GM21723 (cell line): ENCODE measurements around the gene DTNA.

Experiments used
- ATAC-seq: cut with Tn5 transposase; IDR thresholded peaks from one replicate; pipeline ENCODE4 v1.9.1; 2021; ENCODE audit warnings: mild to moderate bottlenecking, moderate library complexity; ENCODE audit not compliant: unreplicated experiment

DTNA gene

DNA sequence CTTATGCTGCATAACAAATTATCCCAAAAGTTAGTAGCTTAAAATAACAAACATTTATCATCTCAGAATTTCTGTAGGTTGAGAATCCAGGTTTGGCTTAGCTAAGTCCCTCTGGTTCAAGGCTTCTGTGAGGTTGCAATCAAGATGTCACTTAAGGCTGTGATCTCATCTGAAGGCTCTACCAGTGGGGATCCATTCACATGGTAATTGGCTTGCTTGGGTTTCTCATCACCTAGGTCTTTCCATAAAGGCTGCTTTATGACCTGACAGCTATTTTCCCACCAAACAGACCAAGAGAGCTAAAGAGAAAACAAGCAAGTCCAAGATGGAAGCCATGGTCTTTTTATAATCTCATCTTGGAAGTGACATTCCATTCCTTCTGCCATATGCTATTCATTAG is 137.3 kb downstream of the DTNA start:
- ATAC-seq = no peak

GRCh38 chr18:34848156-34848555 is 138.1 kb downstream of the DTNA start:
- ATAC-seq = no peak

DNA sequence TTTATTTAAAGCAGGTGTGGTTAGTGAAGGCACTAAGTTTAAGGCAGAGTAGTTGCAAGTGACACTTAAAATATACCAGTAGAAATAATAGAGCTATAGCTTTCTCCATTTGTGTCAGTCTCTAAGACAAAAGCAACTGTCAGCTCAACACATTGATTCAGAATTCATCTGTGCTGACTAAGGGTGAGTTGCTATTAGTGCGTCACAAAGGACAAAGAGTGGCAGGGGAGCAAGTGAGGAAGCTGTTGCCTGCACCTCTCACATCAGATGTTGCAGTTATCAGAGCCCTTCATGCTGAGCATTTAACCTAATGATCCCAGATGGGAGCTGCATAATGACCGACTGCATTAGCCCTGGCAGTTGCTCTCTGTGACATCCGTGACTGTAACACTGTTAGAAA is 138.6 kb downstream of the DTNA start:
- no peak for ATAC-seq

DNA sequence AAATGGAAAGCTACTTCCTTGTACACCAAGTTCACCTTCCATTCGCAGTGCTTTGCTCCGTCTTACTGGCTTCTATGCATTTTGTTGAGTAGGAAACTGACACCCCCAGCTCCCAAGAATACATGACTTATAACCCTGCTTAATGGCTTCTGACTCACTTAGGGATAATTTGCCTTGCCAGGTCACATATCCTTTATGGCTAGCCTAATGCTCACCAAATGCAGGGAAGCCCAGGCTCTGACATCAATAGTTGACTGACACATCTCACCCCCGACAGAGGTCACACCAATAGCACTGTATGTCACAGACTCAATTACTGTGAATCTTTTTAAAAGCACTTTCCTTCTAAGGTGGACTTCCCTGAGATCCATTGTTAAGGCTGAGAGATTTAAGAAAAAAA is 147.2 kb downstream of the DTNA start:
- no peak for ATAC-seq

DNA sequence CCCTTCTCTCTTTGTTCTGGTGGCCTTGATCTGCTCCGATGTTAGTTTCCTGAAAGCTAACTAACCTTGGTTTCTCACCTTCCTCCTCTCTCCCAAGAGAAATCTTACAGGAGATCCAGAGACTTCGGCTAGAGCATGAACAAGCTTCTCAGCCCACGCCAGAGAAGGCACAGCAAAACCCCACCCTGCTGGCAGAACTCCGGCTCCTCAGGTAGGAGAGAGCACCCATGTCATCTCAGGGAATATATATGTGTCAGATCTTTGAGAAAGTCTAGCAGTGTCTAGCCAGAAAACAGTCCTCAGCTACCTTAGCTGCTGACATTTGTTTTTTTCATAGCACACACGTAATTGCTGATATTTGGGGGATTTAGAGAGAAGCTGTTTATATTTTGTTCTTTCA is 148.1 kb downstream of the DTNA start:
- ATAC-seq = no peak

- no peak for ATAC-seq
Observed at GRCh38 chr18:34859496-34859895, 149.4 kb downstream of the DTNA start.

- ATAC-seq = no peak
Observed at GRCh38 chr18:34862561-34862960, 152.5 kb downstream of the DTNA start.

DNA sequence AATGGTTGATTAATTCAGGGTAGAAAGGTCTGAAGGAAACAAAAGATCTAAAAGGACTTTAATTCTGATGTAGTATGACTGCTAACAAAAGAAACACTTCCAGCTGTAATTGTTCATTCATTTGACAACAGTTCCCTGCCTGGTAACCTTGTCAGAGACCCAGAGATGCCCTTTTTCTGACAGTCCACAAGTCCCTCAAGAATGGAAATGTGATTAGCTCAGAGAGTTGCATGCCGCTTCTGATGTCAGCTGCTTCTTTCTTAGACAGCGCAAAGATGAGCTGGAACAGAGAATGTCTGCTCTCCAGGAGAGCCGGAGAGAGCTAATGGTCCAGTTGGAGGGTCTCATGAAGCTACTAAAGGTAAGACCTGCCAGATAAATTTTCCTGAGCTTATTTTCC is 153.6 kb downstream of the DTNA start:
- no peak for ATAC-seq

DNA sequence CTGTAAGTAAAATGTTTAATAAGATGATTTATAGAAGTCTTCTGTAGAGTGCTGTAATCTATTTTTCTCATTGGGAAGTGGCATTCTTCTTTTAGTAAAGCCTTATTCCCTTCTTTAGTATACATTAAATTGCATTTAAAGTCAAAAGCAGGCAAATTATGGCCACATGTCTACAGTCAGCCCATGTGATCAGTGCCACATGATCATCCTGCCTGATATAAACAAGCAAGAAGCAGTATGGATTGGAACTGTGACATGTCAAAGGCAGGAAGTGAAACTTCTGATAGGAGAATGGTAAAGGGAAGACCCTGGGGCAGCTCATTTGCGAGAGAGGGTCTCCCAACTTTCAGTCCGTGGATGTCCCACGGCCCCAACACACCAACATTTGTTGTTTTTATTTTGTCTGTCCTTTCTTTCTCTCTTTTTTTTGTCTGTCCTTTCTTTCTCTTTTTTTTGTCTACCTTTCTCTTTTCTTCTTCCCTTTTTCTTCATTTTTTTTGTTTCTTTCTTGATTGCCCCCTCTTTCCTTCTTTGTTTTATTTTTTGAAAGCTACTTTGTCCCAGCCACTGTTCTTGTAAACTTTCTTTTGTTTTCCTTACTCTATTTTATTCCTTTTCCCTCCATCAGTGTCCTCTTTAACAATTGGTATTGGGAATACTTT is 154.9 kb downstream of the DTNA start:
- ATAC-seq = no peak

DNA sequence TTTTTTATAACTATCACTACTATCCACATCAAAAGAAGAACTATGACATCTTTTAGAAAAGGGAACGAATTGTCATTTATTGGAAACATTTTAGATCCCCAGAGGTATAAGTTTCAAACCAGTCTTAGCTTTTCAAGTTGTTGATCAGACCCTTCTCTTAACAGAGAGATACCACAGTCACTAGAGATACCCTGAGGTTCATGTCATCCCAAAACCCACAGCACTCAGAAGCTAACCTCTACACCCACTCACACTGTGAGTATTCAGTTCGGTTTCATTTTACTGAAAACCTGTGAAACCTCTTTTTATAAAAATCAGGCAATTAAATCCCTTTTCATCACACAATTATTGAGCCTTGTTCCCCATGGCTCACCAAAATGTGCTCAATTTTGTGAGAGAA is 156.2 kb downstream of the DTNA start:
- peak; percentile 50 for ATAC-seq

GRCh38 chr18:34866739-34867138 is 156.6 kb downstream of the DTNA start:
- ATAC-seq = no peak

GRCh38 chr18:34867520-34867919 is 157.4 kb downstream of the DTNA start:
- no peak for ATAC-seq

- no peak for ATAC-seq
Observed at GRCh38 chr18:34870555-34871310, 160.6 kb downstream of the DTNA start.

- ATAC-seq = no peak
Observed at GRCh38 chr18:34871435-34871834, 161.3 kb downstream of the DTNA start.

DNA sequence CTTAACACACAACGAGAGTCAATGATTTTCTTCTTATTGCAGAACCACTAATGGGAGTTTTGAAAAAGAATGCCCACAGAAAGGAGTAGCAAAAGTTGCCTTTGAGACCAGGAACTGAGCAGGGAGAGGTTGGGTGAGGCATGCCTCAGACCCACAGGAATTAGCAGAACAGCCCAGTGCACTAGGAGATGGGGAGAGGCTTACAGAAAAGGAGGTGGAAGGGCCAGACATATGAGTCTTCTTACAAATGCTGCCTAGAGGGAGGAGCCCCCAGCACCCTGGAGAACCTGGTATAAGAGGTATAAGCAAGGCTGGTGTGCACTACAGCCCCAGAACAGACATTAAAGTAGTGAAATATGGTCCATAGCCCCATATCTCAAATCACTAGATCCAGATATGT is 162.0 kb downstream of the DTNA start:
- ATAC-seq = no peak

DNA sequence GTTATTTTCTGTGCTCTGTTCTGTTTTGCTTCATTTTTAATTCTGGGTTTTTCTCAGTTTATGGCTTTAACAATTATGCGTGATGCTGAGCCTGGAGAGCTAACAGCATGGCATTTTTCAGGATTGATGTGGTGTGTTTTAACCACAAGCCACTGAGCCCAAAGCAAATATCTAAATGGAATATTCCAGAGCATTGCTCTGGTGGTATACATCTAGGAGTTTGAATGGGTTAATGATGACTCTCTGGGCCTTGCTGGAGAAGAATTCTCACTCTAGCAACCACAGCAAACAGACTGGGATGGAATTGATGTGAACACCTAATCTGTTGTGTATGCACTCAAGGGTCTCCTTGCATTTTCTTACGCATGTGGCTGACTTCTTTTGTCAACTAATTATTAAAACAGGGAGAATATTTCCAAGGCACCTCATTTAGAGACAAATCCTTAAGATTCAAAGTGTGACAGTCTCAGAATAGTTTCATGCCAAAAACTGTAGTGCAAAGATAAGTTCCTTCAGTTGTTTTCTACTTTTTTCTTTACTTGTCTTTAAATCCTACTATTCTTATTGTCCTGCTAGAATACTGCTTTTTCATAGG is 164.0 kb downstream of the DTNA start:
- no peak for ATAC-seq

- ATAC-seq = no peak
Observed at GRCh38 chr18:34875150-34875549, 165.1 kb downstream of the DTNA start.

- ATAC-seq = no peak
Observed at GRCh38 chr18:34880403-34880802, 170.3 kb downstream of the DTNA start.

DNA sequence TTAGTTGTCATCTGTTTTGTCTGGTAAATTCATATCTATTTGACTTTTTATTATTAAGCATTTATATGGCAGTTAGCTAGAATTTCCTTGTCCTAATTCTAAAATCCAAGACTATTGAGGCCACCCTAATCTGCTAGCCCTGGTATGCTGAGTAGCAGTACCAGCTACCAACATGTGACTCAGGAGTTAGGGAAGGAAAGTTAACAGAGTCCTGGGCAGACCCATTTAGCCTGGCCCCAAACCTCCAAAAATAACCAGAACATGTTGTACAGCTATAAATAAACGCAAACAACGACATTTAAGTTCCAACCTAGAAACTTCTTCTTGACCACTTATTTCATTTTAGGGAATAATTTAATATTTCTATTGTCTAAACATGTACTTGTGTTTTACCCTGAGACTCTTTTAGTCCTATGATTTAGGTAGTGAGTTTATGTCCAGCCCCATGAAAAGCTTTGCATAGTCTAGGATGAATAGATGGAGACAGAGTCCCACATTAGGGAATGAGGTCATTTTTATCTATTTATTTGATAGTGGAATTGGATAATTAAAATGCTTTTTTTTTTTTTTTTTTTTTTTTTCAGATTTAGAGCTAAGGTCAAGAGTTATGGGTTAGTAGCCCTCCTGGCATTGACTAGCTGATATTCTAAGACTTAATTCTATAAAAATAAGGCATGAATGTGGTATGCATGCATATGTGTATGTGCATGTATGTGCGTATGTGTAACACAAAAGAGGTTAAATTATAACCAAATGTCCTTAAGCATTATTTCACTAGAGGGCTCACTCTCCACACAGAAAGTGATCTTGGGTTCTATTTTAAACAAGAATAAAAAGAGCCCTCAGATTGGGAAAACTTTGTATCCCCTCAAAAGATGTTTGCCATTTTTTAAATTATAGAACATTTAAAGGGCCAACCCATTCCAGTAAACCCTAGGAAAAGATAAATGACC is 171.1 kb downstream of the DTNA start:
- ATAC-seq = no peak

- ATAC-seq = no peak
Observed at GRCh38 chr18:34884436-34884835, 174.3 kb downstream of the DTNA start.

GRCh38 chr18:34886177-34886576 is 176.1 kb downstream of the DTNA start:
- no peak for ATAC-seq
